Measurements from ENCODE around the gene ERC2. TPM values are rescaled to one million over a fixed set of nuclear protein-coding genes. Genes with fewer than 3 reads are reported as not detected.

The ERC2 gene
- polyA plus RNA-seq, 1 experiment, result 0.07 TPM

DNA sequence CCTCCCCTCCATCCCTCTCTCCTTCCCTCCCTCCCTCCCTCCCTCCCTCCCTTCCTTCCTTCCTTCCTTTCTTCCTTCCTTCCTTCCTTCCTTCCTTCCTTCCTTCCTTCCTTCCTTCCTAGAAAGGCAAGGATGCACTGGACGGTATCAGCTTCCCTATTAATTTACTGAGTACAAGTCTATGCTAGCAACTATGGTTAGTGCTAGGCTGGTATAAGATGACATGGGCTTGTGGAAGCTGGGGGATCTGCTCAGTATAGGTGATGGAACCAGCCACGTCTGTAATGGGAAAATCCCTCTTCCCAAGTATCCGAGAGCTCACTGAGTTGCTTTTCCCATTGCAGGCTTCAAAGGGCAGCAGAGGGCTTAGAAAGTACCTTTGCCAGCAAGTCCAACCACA lies 884.8 kb downstream of the ERC2 start:
- Histone ChIP-seq H3K27me3 (ENCODE audit: control insufficient read depth, insufficient read depth, low read length) (peaks cover 5% of the 10 kb centered on the region), H3K4me3 (ENCODE audit: low read depth, low read length) (no peak overlapping the region), H3K27ac (ENCODE audit: low read depth, low read length) (no peak overlapping the region), H3K9me3 (ENCODE audit: control insufficient read depth, insufficient read depth, low read length) (no peaks in the 10 kb centered on the region; the same call in 1 of the 2 replicates)
- TF ChIP-seq, protein P1, sequence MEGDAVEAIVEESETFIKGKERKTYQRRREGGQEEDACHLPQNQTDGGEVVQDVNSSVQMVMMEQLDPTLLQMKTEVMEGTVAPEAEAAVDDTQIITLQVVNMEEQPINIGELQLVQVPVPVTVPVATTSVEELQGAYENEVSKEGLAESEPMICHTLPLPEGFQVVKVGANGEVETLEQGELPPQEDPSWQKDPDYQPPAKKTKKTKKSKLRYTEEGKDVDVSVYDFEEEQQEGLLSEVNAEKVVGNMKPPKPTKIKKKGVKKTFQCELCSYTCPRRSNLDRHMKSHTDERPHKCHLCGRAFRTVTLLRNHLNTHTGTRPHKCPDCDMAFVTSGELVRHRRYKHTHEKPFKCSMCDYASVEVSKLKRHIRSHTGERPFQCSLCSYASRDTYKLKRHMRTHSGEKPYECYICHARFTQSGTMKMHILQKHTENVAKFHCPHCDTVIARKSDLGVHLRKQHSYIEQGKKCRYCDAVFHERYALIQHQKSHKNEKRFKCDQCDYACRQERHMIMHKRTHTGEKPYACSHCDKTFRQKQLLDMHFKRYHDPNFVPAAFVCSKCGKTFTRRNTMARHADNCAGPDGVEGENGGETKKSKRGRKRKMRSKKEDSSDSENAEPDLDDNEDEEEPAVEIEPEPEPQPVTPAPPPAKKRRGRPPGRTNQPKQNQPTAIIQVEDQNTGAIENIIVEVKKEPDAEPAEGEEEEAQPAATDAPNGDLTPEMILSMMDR (IDR thresholded peaks at IDR 0.05; ENCODE audit: low read depth, low read length), result no peak
- no peak for DNase-seq (ENCODE audit: low read depth, low spot score)
- CTCF ChIA-PET, result no interaction called here
- POLR2A ChIA-PET, result no interaction called here

DNA sequence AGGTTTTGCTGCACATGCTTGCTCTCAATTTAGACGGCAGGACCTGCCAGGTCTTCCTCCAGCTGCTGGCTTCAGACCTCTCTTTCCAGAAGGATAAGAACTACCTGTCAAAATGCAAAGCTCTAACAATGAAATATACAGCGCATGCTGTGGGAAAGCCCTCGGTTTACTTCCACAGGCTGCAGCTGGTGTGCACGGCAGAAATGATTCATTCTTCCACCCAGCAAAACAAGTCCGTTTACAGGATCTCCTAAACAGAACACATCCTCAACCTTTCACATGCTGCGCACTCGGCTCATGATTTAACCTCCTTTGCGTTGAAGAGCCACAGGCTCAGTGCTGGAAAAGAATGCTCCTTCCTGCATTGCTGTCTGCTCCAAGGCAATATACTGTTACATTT lies 888.8 kb downstream of the ERC2 start:
- TF ChIP-seq, protein P1 (IDR thresholded peaks at IDR 0.05; ENCODE audit: low read depth, low read length), result no peak
- peak; percentile 59 for DNase-seq (ENCODE audit: low read depth, low spot score)
- POLR2A ChIA-PET, result interaction anchor here (0.6 kb wide), 1 partner anchor 48 kb away, joined by 7 read pairs; no protein-coding TSS in a partner anchor
- H3K4me3 ChIP-seq (ENCODE audit: low read depth, low read length), result no peak overlapping the region
- CTCF ChIA-PET, result no interaction called here
- no peak overlapping the region for H3K27ac ChIP-seq (ENCODE audit: low read depth, low read length)
- H3K27me3 ChIP-seq (ENCODE audit: control insufficient read depth, insufficient read depth, low read length), result no peaks in the 10 kb centered on the region
- H3K9me3 ChIP-seq (ENCODE audit: control insufficient read depth, insufficient read depth, low read length), result no peaks in the 10 kb centered on the region; the same call in 1 of the 2 replicates

DNA sequence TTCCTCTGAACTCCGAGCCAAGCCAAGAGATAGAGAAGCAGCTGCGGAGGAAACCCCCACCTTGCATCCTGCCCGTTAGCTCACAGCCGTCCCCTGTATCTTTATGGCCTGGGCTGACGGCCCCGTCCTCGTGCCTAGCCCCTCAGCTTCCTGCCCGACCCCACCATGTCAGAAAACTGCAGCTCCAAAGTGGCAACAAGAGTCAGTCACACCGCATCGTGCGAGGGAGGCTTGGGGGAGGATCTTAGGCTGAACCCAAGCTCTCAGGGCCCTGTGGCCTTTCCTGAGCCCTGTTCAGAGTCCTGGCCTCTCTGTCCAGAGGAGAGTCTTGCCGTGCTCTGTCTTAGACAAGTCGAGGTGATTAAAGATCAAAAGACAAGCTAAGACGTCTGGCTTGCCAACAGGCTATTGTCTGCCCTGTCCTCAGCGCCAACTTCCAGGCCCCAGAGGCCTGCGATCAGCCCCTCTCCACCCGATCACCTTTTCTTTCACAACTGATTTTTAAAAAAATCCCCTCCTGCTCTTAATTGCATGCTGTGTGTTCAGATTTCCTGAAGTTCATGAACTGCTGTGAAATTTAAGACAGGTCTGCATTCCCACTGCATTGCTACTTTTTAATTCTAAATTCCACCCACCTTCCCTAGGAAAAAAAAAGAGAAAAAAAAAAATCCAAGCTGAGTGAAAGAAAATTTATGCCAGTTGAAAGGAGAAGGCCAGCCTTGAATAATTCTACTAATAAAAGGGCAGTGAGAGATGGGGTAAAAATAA lies 891.5 kb downstream of the ERC2 start:
- no peaks in the 10 kb centered on the region; the same call in 1 of the 2 replicates for H3K9me3 ChIP-seq (ENCODE audit: control insufficient read depth, insufficient read depth, low read length)
- H3K27me3 ChIP-seq (ENCODE audit: control insufficient read depth, insufficient read depth, low read length), result no peaks in the 10 kb centered on the region
- H3K27ac ChIP-seq (ENCODE audit: low read depth, low read length), result no peak overlapping the region
- no peak for DNase-seq (ENCODE audit: low read depth, low spot score)
- ChIA-PET CTCF (interaction anchor here (0.5 to 0.6 kb wide), 2 partner anchors 53 to 308 kb away, joined by 3 to 6 read pairs; no protein-coding TSS in a partner anchor), POLR2A (no interaction called here)
- H3K4me3 ChIP-seq (ENCODE audit: low read depth, low read length), result no peak overlapping the region
- TF ChIP-seq, protein P1 (IDR thresholded peaks at IDR 0.05; ENCODE audit: low read depth, low read length), result no peak

DNA sequence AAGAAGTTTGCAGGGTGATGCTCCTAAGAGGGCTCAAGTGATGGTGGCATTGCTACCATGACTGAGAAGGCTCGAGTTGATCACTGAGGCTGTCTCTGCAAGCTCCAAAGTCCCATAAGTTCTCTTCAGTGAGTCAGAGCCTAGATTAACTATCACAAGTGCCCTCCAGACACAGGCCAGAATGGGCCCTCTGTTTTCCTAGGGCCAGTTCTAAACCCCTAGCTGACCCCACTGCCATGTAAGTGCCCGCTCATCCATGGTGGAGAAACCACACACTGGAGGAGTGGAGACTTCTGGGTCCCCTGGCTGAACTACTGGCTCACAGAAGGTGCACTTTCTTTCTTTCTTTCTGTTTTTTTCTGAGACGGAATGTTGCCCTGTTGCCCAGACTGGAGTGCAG lies 893.6 kb downstream of the ERC2 start:
- TF ChIP-seq, protein P1 (IDR thresholded peaks at IDR 0.05; ENCODE audit: low read depth, low read length), result no peak
- Histone ChIP-seq H3K27ac (ENCODE audit: low read depth, low read length) (no peak overlapping the region), H3K27me3 (ENCODE audit: control insufficient read depth, insufficient read depth, low read length) (no peaks in the 10 kb centered on the region), H3K9me3 (ENCODE audit: control insufficient read depth, insufficient read depth, low read length) (no peaks in the 10 kb centered on the region; the same call in 1 of the 2 replicates), H3K4me3 (ENCODE audit: low read depth, low read length) (no peak overlapping the region)
- ChIA-PET CTCF (no interaction called here), POLR2A (no interaction called here)
- no peak for DNase-seq (ENCODE audit: low read depth, low spot score)

DNA sequence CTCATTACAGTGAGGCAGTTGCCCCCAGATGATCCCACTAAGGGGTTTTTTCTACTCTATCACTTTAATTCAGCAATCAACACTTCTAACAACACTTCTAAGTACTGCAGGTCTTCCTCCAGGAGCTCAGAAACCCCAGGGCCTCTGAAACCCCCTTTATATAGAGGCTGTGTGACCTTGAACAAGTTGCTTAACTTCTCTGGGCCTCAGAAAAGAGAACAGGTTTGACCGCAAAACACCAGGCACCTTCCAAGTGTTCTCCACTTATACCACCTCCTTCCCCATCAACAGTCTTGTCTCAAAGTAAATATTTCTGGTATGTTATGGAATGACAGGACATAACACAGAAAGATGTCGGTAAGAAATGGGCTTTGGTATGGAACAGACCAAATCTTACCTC lies 895.5 kb downstream of the ERC2 start:
- CTCF ChIA-PET, result no interaction called here
- DNase-seq (ENCODE audit: low read depth, low spot score), result no peak
- Histone ChIP-seq H3K27me3 (ENCODE audit: control insufficient read depth, insufficient read depth, low read length) (no peaks in the 10 kb centered on the region), H3K27ac (ENCODE audit: low read depth, low read length) (no peak overlapping the region), H3K4me3 (ENCODE audit: low read depth, low read length) (no peak overlapping the region), H3K9me3 (ENCODE audit: control insufficient read depth, insufficient read depth, low read length) (no peaks in the 10 kb centered on the region)
- POLR2A ChIA-PET, result no interaction called here
- TF ChIP-seq, protein P1 (IDR thresholded peaks at IDR 0.05; ENCODE audit: low read depth, low read length), result no peak
